HAP-1 (cell line): ENCODE data around the gene RTEL1.
"Not testable (repeated sequence)": the region's sequence is repeated elsewhere in the genome, so short reads cannot be mapped to it uniquely, and the experiment has no call there.

Source experiments
- DNase-seq, 2 experiments: peaks; one replicate each; pipeline ENCODE4 v3.0.0-alpha.2; 2016 to 2020; ENCODE audit warnings: low spot score in 2 of 2
- H3K27me3 ChIP-seq: fragments of 250-450 bp; sonication (Bioruptor Pico); 2 replicates; pipeline ENCODE4 v1.5.1; 2020; ENCODE audit warnings: low read depth, mild to moderate bottlenecking, moderate library complexity
- H3K36me3 ChIP-seq: fragments of 250-450 bp; sonication (Bioruptor Pico); replicated peaks from 2 replicates; pipeline ENCODE4 v1.5.1; 2020; ENCODE audit warnings: mild to moderate bottlenecking
- H3K4me1 ChIP-seq: fragments of 250-450 bp; sonication (Bioruptor Pico); 2 replicates; pipeline ENCODE4 v1.5.1; 2020; ENCODE audit warnings: mild to moderate bottlenecking
- H3K4me3 ChIP-seq: fragments of 250-450 bp; sonication (Bioruptor Pico); 2 replicates; pipeline ENCODE4 v1.5.1; 2020; ENCODE audit warnings: mild to moderate bottlenecking, moderate library complexity
- H3K9me3 ChIP-seq: fragments of 250-450 bp; sonication (Bioruptor Pico); 2 replicates; pipeline ENCODE4 v1.5.1; 2020; ENCODE audit warnings: mild to moderate bottlenecking, moderate library complexity
- in situ Hi-C: fragments of 300-500 bp; cut with MboI; formaldehyde crosslinking; loops from 3 replicates; pipeline ENCODE4 v1.14.3; 2020; ENCODE audit warnings: low sequenced_read_pairs, inconsistent platforms, mixed read lengths

The RTEL1 gene

DNA sequence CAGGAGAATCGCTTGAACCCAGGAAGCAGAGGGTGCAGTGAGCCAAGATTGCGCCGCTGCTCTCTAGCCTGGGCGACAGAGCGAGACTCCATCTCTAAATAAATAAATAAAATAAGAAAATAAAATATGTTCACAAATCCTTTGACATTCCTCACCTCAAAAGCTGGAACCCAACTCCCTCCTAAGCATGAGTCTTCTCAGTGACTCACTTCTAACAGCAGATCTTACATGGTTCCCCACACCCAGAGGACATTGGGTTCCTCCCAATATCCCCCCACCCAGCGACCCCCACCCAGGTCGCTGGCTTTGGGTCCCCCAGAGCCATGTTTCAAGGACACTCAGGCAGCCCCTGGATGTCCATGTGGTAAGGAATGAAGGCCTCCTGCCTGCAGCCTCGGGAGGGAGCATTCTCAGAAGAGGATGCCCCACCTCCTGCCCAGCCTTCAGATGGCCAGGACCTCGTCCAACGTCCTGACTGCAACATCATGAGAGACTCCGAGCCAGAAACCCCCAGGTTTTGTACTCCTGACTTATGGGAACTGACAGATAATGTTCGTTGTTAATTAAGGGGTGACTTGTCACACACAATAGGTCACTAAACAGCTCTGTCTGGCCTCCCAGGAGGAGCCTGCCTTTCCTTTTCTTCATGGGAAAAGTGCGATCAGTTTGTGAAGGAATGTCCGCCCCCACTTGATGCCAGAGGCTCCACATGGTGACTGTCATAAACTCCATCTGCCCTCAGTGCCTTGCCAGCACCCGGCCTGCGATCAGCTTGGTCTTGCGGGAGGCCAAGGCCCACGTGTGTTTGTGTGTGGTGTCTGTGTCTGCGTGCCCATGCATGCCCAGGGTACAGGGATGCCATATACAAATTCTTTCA is 21.1 kb upstream of the RTEL1 start:
- DNase-seq, result no peak
- Histone ChIP-seq H3K4me3 (no peak overlapping the region), H3K9me3 (no peaks in the 10 kb centered on the region), H3K4me1 (no peaks in the 10 kb centered on the region), H3K27me3 (no peaks in the 10 kb centered on the region), H3K36me3 (no peaks in the 10 kb centered on the region)
- in situ Hi-C loops, result no loop called here

DNA sequence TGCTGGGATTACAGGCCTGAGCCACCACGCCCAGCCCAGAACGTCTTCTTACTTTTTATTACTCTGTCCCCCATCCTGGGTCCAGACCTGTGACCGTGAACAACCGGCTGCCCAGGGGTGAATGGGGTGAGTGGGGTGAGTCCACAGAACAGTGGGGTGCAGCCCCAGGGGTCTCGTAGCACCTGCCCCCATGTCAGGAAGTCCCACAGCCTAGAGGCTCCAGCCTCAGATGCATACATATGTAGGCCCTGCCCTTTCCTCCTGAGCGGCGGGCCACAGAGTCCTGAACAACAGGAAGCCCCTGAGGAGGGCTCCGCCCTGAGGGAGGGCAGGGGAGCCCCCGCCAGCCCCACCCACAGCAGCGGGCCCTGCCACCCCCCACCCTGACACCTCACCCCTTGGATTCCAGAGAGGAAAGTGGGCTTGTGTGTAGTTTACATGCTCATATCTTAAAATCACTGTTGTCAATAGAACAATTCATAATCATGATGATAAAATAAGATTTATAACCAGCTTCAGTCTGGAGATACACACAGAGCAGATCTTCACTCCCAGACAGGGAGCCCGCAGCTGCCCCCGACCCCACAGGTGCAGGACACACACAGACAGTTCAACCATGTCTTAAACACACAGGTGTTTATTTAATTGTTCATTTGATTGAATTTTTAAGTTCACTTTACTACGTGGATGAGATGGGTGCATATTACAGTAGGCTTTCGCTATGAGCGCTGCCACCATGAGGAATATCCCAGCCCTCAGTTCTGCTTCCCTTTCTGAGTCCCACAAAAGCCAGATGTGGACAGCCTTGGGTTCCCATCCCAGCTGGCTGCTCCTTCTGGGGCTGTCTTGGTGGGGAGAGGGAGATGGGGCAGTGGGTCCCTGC is 18.8 kb upstream of the RTEL1 start:
- Histone ChIP-seq H3K4me3 (no peak overlapping the region), H3K4me1 (peaks cover 5% of the 10 kb centered on the region; the same call in 1 of the 2 replicates), H3K36me3 (no peaks in the 10 kb centered on the region), H3K27me3 (no peaks in the 10 kb centered on the region), H3K9me3 (no peaks in the 10 kb centered on the region)
- DNase-seq, result no peak
- in situ Hi-C loops, result no loop called here

DNA sequence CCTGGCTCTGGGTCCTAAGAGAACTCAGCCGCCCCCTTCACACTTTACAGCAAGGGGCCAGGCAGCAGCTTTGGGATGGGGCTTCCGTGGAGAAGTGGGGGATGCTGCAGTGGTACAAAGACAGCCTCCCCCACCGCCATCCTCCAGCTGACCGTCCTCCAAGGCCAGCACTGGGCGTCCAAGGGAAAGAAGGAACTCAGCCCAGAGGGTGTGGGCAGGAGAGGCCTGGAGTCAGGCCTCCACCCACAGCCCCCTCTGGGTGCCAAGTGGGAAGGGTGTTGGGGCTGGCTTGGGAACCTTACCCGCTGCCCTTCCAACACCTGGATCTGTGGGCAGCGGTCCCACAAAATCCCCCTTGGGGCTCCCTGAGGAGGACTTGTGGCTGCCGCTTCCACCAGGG is 18.0 kb upstream of the RTEL1 start:
- no peaks in the 10 kb centered on the region for H3K36me3 ChIP-seq
- in situ Hi-C loops, result no loop called here
- H3K4me3 ChIP-seq, result no peak overlapping the region
- H3K4me1 ChIP-seq, result peaks cover 5% of the 10 kb centered on the region; the same call in 1 of the 2 replicates
- no peak for DNase-seq
- no peaks in the 10 kb centered on the region for H3K9me3 ChIP-seq
- H3K27me3 ChIP-seq, result no peaks in the 10 kb centered on the region

DNA sequence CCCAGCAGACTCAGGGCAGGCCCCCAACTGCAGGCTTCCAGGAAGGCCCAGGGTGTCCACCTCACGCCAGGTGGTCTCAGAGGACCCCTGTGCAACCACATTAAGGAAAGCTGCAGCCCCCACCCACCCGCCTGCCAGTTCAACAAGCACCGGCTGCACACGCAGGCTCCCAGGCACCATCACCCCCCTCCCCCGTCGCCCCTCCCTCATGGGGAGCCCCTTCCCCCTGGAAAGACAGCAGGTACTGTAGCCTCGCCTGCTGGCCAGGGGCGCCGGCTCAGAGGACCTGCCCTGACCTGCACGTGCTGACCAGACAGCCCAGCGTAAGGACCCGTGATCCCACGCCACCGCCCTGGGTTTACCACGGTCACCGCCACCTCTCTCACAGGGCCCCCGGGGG is 17.4 kb upstream of the RTEL1 start:
- H3K36me3 ChIP-seq, H3K4me3 ChIP-seq, H3K9me3 ChIP-seq, H3K4me1 ChIP-seq, in situ Hi-C loops, DNase-seq, H3K27me3 ChIP-seq: not testable (repeated sequence)

DNA sequence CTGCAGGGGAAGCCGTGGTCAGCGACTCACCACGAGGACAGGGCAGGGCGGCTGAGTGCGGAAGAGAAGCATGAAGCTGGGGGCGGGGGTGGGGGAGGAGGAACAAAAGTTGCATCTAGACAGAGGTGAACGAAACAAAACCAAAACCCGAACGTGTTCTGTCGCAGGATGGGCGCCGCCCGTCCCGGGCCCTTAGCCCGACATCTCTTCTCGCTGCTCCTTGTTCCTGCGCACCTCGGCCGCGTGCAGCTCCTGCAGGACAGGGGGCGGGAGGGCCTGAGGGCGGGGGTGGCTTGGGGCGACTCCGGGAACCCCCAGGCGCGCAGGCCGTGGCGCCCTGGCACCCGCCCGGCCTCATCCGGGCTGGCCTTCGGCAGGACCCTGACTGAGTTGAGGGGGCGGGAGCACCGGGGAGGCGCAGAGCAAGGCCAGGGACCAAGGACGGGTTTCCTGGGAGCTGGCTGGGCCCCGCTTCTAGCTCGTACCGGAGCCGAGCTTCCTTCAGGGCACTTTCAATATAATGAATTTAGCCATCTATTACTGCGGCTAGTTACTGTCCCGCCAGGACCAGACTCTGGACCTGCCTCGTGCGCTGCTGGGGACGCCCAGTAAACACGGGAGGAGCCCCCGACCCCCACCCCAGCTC is 16.8 kb upstream of the RTEL1 start:
- in situ Hi-C loops, result no loop called here
- DNase-seq, result no peak
- Histone ChIP-seq H3K27me3 (no peaks in the 10 kb centered on the region), H3K9me3 (no peaks in the 10 kb centered on the region), H3K4me3 (no peak overlapping the region), H3K36me3 (no peaks in the 10 kb centered on the region), H3K4me1 (peaks cover 5% of the 10 kb centered on the region; the same call in 1 of the 2 replicates)

DNA sequence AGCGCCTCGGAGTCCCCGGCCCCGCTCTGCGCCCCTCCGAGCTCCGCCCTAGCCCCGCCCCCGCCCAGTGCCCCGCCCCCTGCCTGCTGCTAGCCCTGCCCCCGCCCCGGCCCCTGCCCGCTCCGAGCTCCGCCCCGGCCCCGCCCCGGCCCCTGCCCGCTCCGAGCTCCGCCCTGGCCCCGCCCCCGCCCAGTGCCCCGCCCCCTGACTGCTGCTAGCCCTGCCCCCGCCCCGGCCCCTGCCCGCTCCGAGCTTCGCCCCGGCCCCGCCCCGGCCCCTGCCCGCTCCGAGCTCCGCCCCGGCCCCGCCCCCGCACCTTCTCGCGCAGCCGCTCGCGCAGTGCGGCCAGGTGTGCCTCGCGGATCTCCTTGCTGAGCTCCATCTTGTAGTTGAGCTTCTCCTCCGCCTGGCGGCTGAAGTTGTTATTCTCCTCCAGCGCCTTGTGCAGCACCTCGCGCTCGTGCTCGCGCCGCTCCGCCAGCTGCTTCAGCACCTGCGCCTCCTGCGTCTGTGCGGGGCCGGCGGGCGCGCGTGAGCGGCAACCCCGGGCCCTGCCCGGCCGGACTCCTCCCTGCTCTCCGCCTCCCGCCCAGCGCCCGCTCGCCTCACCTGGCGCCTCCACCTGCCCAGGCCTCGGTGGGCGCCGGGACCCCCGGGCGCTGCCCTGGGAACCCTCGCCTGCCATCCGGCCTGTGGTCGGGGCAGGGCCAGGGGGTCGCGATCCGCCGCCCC is 16.2 kb upstream of the RTEL1 start:
- H3K4me1 ChIP-seq, result peaks cover 5% of the 10 kb centered on the region; the same call in 1 of the 2 replicates
- peak; percentile 71 to 93 for DNase-seq
- in situ Hi-C loops, result no loop called here
- no peaks in the 10 kb centered on the region for H3K36me3 ChIP-seq
- H3K9me3 ChIP-seq, result no peaks in the 10 kb centered on the region
- H3K4me3 ChIP-seq, result peak overlapping the region; percentile 24
- no peaks in the 10 kb centered on the region for H3K27me3 ChIP-seq

DNA sequence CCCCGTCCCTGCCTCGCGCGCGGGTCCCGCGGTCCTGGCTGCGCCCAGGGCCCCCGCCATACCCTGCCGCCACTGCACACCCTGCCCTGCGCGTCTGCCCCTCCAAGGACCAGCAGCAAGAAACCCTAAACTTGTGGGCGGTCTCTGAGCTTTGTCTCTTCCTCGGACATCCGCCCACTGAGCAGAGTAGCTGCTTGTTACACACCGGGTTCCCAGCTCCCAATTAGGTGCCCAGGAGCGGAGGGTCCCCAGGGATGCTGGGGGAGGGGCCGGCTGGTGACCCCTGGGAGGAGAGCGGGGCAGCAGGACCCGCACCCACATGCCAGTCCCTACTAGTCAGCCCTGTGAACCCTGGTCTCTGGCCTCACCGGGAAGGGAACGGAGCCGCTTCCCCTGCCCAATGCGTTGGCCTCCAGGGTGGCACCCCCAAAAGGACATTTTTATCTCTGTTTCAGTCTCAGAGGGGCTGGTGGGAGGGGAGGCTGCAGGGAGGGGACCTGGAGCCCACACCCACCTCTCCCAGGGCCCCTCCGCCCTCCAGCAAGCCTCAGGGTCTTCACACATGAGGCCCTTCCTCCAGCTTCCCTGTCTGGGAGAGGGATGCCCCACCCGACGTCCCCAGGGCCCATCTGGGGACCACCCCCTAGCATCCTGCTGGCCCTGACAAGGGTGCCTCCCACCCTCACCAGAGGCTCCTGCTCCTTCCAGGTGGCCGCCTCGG is 15.4 kb upstream of the RTEL1 start:
- in situ Hi-C loops, result no loop called here
- Histone ChIP-seq H3K4me1 (peaks cover 5% of the 10 kb centered on the region; the same call in 1 of the 2 replicates), H3K36me3 (no peaks in the 10 kb centered on the region), H3K4me3 (peak overlapping the region; percentile 24), H3K9me3 (no peaks in the 10 kb centered on the region), H3K27me3 (no peaks in the 10 kb centered on the region)
- peak; percentile 39 to 58 for DNase-seq

DNA sequence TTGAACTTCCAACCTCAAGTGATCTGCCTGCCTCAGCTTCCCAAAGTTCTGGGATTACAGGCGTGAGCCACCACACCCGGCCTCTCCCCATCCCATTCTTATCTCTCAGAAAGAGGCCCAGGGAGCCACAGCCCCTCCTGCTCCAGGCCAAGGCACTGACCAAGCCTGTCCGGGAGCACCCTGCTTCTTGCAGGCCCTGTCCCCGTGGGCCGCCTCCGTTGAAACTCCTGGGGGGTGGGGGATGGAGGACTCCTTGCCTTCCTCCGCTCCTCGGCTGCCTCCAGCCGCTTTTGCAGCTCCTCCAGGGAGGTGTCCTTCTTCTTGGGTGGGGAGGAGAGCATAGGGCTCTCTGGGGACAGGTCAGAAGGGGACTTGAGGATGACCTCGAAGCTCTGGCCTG is 14.6 kb upstream of the RTEL1 start:
- Histone ChIP-seq H3K4me1 (peaks cover 5% of the 10 kb centered on the region; the same call in 1 of the 2 replicates), H3K27me3 (no peaks in the 10 kb centered on the region), H3K36me3 (no peaks in the 10 kb centered on the region), H3K9me3 (no peaks in the 10 kb centered on the region), H3K4me3 (no peak overlapping the region)
- in situ Hi-C loops, result no loop called here
- DNase-seq, result no peak

DNA sequence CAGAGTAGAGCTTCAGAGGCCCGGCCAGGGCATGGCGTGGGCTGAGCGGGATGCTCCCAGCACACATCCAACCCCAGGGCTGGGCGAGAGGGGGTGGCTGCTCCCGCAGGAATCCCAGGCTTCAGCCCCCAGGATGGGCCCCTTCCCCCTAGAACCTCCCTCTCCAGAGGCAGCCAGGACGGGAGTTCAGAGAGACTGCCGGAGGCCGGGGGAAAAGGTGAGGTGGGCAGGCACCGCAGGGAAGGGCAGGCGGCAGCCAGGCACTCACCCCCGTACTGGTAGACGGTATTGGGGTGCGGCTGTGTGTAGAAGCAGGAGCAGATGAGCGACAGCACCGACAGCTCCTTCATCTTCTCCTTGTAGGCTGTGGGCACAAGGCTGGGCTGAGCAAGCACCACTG is 14.2 kb upstream of the RTEL1 start:
- DNase-seq, result no peak
- in situ Hi-C loops, result no loop called here
- H3K36me3 ChIP-seq, result no peaks in the 10 kb centered on the region
- no peaks in the 10 kb centered on the region for H3K9me3 ChIP-seq
- no peaks in the 10 kb centered on the region for H3K27me3 ChIP-seq
- H3K4me3 ChIP-seq, result no peak overlapping the region
- H3K4me1 ChIP-seq, result peaks cover 5% of the 10 kb centered on the region; the same call in 1 of the 2 replicates

DNA sequence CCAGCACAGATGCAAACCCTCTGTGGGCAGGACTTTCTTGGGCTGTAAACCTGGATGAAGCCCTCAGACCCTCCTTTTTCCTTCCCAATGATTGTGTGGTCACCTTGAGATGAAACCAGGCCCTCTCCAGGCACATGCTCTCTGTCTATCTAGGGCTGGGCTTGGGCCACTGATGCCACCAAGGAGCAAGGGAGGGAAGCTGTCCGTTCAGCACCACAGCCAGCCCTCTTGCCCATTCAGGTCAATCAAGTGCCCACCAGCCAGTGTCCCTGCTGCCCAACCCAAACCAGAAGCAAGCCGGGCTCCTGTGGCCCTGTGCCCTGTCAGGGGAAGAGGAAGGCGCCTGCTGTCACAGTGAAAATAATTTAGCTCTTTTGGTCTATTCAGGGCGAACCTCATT is 12.9 kb upstream of the RTEL1 start:
- Histone ChIP-seq H3K9me3 (no peaks in the 10 kb centered on the region), H3K36me3 (no peaks in the 10 kb centered on the region), H3K4me3 (no peak overlapping the region), H3K27me3 (no peaks in the 10 kb centered on the region), H3K4me1 (peaks cover 5% of the 10 kb centered on the region; the same call in 1 of the 2 replicates)
- DNase-seq, result no peak
- in situ Hi-C loops, result no loop called here

DNA sequence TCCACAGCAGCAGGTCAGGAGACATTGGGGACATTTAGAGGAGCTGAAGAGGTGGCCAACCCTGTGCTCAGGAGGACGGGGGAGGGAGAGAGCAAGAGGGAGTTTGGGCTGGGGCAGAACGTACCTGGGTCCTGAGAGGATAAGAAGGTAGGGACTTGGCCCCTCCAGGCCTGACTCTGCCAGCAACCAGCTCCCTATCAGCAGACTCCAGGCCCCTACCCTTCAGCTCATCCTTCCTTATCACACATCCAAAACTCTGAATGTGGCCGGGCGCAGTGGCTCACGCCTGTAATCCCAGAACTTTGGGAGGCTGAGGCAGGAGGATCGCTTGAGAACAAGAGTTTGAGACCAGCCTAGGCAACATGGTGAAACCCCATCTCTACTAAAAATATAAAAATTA is 9.9 kb upstream of the RTEL1 start:
- no peak for DNase-seq
- H3K9me3 ChIP-seq, result no peaks in the 10 kb centered on the region
- no peaks in the 10 kb centered on the region for H3K27me3 ChIP-seq
- in situ Hi-C loops, result no loop called here
- H3K36me3 ChIP-seq, result no peaks in the 10 kb centered on the region
- H3K4me3 ChIP-seq, result no peak overlapping the region
- 0 out of 2 replicates have a peak, but pooled peaks cover 2% of the 10 kb centered on the region for H3K4me1 ChIP-seq

DNA sequence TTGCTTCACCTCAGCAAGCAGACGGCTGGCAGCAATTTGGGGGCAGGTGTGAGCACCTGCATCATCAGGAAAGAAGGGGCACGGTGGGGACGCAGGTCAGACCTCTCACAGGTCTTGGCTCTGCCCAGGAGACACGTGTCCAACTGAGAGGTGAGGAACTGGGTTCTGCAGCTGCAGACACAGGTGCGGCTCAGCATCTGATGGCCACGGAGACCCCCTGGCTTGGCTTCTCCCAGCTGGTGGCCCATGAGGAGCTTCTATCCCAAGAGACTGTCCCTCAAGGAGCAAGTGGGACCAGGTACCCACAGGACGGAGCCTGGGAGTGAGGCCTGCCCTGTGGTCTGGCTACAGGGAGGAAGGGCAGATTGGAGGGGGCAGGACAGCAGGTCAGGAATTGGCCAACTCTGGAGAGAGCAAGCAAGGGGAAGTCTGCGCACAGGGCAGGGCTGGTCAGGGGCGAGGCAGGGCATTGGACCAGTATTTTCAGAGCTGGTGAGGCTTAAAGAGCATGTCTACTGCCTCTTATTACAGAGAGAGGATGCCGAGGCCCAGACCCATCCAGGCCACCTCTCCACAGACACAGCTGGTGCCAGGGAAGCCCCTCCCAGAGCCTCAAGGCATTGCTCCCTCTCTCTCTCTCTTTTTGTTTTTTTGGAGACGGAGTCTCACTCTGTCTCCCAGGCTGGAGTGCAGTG is 9.1 kb upstream of the RTEL1 start:
- in situ Hi-C loops, result no loop called here
- no peaks in the 10 kb centered on the region for H3K9me3 ChIP-seq
- no peak overlapping the region for H3K4me3 ChIP-seq
- peaks cover 6% of the 10 kb centered on the region for H3K4me1 ChIP-seq
- H3K36me3 ChIP-seq, result no peaks in the 10 kb centered on the region
- no peak for DNase-seq
- no peaks in the 10 kb centered on the region for H3K27me3 ChIP-seq
